Measurements from ENCODE around the gene C7orf25.

The C7orf25 gene

GRCh38 chr7:42911454-42912447 is at the start of gene C7orf25:
Gene C7orf25 (minus strand): TSS chr7:42912070. CDS start chr7:42910900, 1,170 bp downstream.
- Histone ChIP-seq H3K36me3 (ENCODE audit: control insufficient read depth in 5 of 5, insufficient read depth in 5 of 5, low read length in 5 of 5) (peaks cover 4 to 11% (median 7%) of the 10 kb centered on the region in 5 donors), H3K9me3 (ENCODE audit: control insufficient read depth in 5 of 5, low read length in 5 of 5) (no peaks in the 10 kb centered on the region), H3K27me3 (ENCODE audit: control insufficient read depth in 5 of 5, insufficient read depth in 4 of 5, low read length in 5 of 5) (no peaks in the 10 kb centered on the region), H3K9ac (ENCODE audit: low read length in 5 of 5) (peak within 1 kb of the TSS; percentile 81 to 93 (median 83)), H3K4me1 (ENCODE audit: control insufficient read depth in 5 of 5, insufficient read depth in 5 of 5, low read length in 5 of 5) (peaks cover 2 to 37% (median 22%) of the 10 kb centered on the region in 5 donors), H3K27ac (ENCODE audit: low read depth, low read length) (peak within 1 kb of the TSS; percentile 55), H3K4me3 (ENCODE audit: low read depth in 1 of 5, low read length in 5 of 5) (peak within 1 kb of the TSS; percentile 74 to 91 (median 81))

GRCh38 chr7:42961170-42961569 is 49.3 kb upstream of the C7orf25 start:
- peaks cover 0 to 3% (median 0%) of the 10 kb centered on the region in 5 donors for H3K27me3 ChIP-seq (ENCODE audit: control insufficient read depth in 5 of 5, insufficient read depth in 4 of 5, low read length in 5 of 5)
- H3K27ac ChIP-seq (ENCODE audit: low read depth, low read length): no peak overlapping the region
- no peak overlapping the region for H3K4me3 ChIP-seq (ENCODE audit: low read depth in 1 of 5, low read length in 5 of 5)
- no peaks in the 10 kb centered on the region for H3K36me3 ChIP-seq (ENCODE audit: control insufficient read depth in 5 of 5, insufficient read depth in 5 of 5, low read length in 5 of 5)
- no peaks in the 10 kb centered on the region for H3K9me3 ChIP-seq (ENCODE audit: control insufficient read depth in 5 of 5, low read length in 5 of 5)
- no peak overlapping the region for H3K9ac ChIP-seq (ENCODE audit: low read length in 5 of 5)
- H3K4me1 ChIP-seq (ENCODE audit: control insufficient read depth in 5 of 5, insufficient read depth in 5 of 5, low read length in 5 of 5): no peaks in the 10 kb centered on the region

- H3K4me1 ChIP-seq (ENCODE audit: control insufficient read depth in 5 of 5, insufficient read depth in 5 of 5, low read length in 5 of 5): no peaks in the 10 kb centered on the region
- no peaks in the 10 kb centered on the region for H3K9me3 ChIP-seq (ENCODE audit: control insufficient read depth in 5 of 5, low read length in 5 of 5)
- H3K27me3 ChIP-seq (ENCODE audit: control insufficient read depth in 5 of 5, insufficient read depth in 4 of 5, low read length in 5 of 5): peaks cover 0 to 3% (median 0%) of the 10 kb centered on the region in 5 donors
- no peaks in the 10 kb centered on the region for H3K36me3 ChIP-seq (ENCODE audit: control insufficient read depth in 5 of 5, insufficient read depth in 5 of 5, low read length in 5 of 5)
- no peak overlapping the region for H3K27ac ChIP-seq (ENCODE audit: low read depth, low read length)
- H3K4me3 ChIP-seq (ENCODE audit: low read depth in 1 of 5, low read length in 5 of 5): no peak overlapping the region
- H3K9ac ChIP-seq (ENCODE audit: low read length in 5 of 5): no peak overlapping the region
Measured at GRCh38 chr7:42960762-42961161, 48.9 kb upstream of the C7orf25 start.

- H3K27me3 ChIP-seq (ENCODE audit: control insufficient read depth in 5 of 5, insufficient read depth in 4 of 5, low read length in 5 of 5): peaks cover 0 to 3% (median 0%) of the 10 kb centered on the region in 5 donors
Measured at GRCh38 chr7:42959549-42959948, 47.7 kb upstream of the C7orf25 start.

GRCh38 chr7:42956062-42956461 is 44.2 kb upstream of the C7orf25 start:
- Histone ChIP-seq H3K9me3 (ENCODE audit: control insufficient read depth in 5 of 5, low read length in 5 of 5) (no peaks in the 10 kb centered on the region), H3K9ac (ENCODE audit: low read length in 5 of 5) (no peak overlapping the region), H3K36me3 (ENCODE audit: control insufficient read depth in 5 of 5, insufficient read depth in 5 of 5, low read length in 5 of 5) (no peaks in the 10 kb centered on the region), H3K4me1 (ENCODE audit: control insufficient read depth in 5 of 5, insufficient read depth in 5 of 5, low read length in 5 of 5) (no peaks in the 10 kb centered on the region), H3K27ac (ENCODE audit: low read depth, low read length) (no peak overlapping the region), H3K27me3 (ENCODE audit: control insufficient read depth in 5 of 5, insufficient read depth in 4 of 5, low read length in 5 of 5) (peaks cover 0 to 3% (median 0%) of the 10 kb centered on the region in 5 donors), H3K4me3 (ENCODE audit: low read depth in 1 of 5, low read length in 5 of 5) (no peak overlapping the region)

More at GRCh38 chr7:42959549-42959948, 47.7 kb upstream of the C7orf25 start:
- H3K27ac ChIP-seq (ENCODE audit: low read depth, low read length): no peak overlapping the region
- H3K36me3 ChIP-seq (ENCODE audit: control insufficient read depth in 5 of 5, insufficient read depth in 5 of 5, low read length in 5 of 5): no peaks in the 10 kb centered on the region
- H3K9me3 ChIP-seq (ENCODE audit: control insufficient read depth in 5 of 5, low read length in 5 of 5): no peaks in the 10 kb centered on the region
- no peaks in the 10 kb centered on the region for H3K4me1 ChIP-seq (ENCODE audit: control insufficient read depth in 5 of 5, insufficient read depth in 5 of 5, low read length in 5 of 5)
- no peak overlapping the region for H3K4me3 ChIP-seq (ENCODE audit: low read depth in 1 of 5, low read length in 5 of 5)
- H3K9ac ChIP-seq (ENCODE audit: low read length in 5 of 5): no peak overlapping the region

GRCh38 chr7:42953994-42954393 is 42.1 kb upstream of the C7orf25 start:
- Histone ChIP-seq H3K9me3 (ENCODE audit: control insufficient read depth in 5 of 5, low read length in 5 of 5) (no peaks in the 10 kb centered on the region), H3K4me3 (ENCODE audit: low read depth in 1 of 5, low read length in 5 of 5) (no peak overlapping the region), H3K9ac (ENCODE audit: low read length in 5 of 5) (no peak overlapping the region), H3K36me3 (ENCODE audit: control insufficient read depth in 5 of 5, insufficient read depth in 5 of 5, low read length in 5 of 5) (no peaks in the 10 kb centered on the region), H3K4me1 (ENCODE audit: control insufficient read depth in 5 of 5, insufficient read depth in 5 of 5, low read length in 5 of 5) (no peaks in the 10 kb centered on the region), H3K27ac (ENCODE audit: low read depth, low read length) (no peak overlapping the region), H3K27me3 (ENCODE audit: control insufficient read depth in 5 of 5, insufficient read depth in 4 of 5, low read length in 5 of 5) (no peaks in the 10 kb centered on the region)

- no peak overlapping the region for H3K27ac ChIP-seq (ENCODE audit: low read depth, low read length)
- H3K36me3 ChIP-seq (ENCODE audit: control insufficient read depth in 5 of 5, insufficient read depth in 5 of 5, low read length in 5 of 5): no peaks in the 10 kb centered on the region
- no peak overlapping the region for H3K4me3 ChIP-seq (ENCODE audit: low read depth in 1 of 5, low read length in 5 of 5)
- H3K9ac ChIP-seq (ENCODE audit: low read length in 5 of 5): no peak overlapping the region
- no peaks in the 10 kb centered on the region for H3K4me1 ChIP-seq (ENCODE audit: control insufficient read depth in 5 of 5, insufficient read depth in 5 of 5, low read length in 5 of 5)
- no peaks in the 10 kb centered on the region for H3K9me3 ChIP-seq (ENCODE audit: control insufficient read depth in 5 of 5, low read length in 5 of 5)
- H3K27me3 ChIP-seq (ENCODE audit: control insufficient read depth in 5 of 5, insufficient read depth in 4 of 5, low read length in 5 of 5): no peaks in the 10 kb centered on the region
Measured at GRCh38 chr7:42952328-42952727, 40.5 kb upstream of the C7orf25 start.

- Histone ChIP-seq H3K4me3 (ENCODE audit: low read depth in 1 of 5, low read length in 5 of 5) (no peak overlapping the region), H3K9ac (ENCODE audit: low read length in 5 of 5) (no peak overlapping the region), H3K27ac (ENCODE audit: low read depth, low read length) (no peak overlapping the region), H3K4me1 (ENCODE audit: control insufficient read depth in 5 of 5, insufficient read depth in 5 of 5, low read length in 5 of 5) (no peaks in the 10 kb centered on the region), H3K36me3 (ENCODE audit: control insufficient read depth in 5 of 5, insufficient read depth in 5 of 5, low read length in 5 of 5) (no peaks in the 10 kb centered on the region), H3K27me3 (ENCODE audit: control insufficient read depth in 5 of 5, insufficient read depth in 4 of 5, low read length in 5 of 5) (no peaks in the 10 kb centered on the region), H3K9me3 (ENCODE audit: control insufficient read depth in 5 of 5, low read length in 5 of 5) (no peaks in the 10 kb centered on the region)
Measured at GRCh38 chr7:42950417-42950816, 38.5 kb upstream of the C7orf25 start.

GRCh38 chr7:42947521-42947920 is 35.7 kb upstream of the C7orf25 start:
- Histone ChIP-seq H3K4me1 (ENCODE audit: control insufficient read depth in 5 of 5, insufficient read depth in 5 of 5, low read length in 5 of 5) (no peaks in the 10 kb centered on the region), H3K27ac (ENCODE audit: low read depth, low read length) (no peak overlapping the region)

GRCh38 chr7:42946627-42946950 is 34.7 kb upstream of the C7orf25 start:
- no peaks in the 10 kb centered on the region for H3K27me3 ChIP-seq (ENCODE audit: control insufficient read depth in 5 of 5, insufficient read depth in 4 of 5, low read length in 5 of 5)
- no peaks in the 10 kb centered on the region for H3K9me3 ChIP-seq (ENCODE audit: control insufficient read depth in 5 of 5, low read length in 5 of 5)
- H3K36me3 ChIP-seq (ENCODE audit: control insufficient read depth in 5 of 5, insufficient read depth in 5 of 5, low read length in 5 of 5): no peaks in the 10 kb centered on the region
- no peak overlapping the region for H3K9ac ChIP-seq (ENCODE audit: low read length in 5 of 5)
- no peaks in the 10 kb centered on the region for H3K4me1 ChIP-seq (ENCODE audit: control insufficient read depth in 5 of 5, insufficient read depth in 5 of 5, low read length in 5 of 5)
- H3K4me3 ChIP-seq (ENCODE audit: low read depth in 1 of 5, low read length in 5 of 5): no peak overlapping the region
- H3K27ac ChIP-seq (ENCODE audit: low read depth, low read length): no peak overlapping the region

More at GRCh38 chr7:42947521-42947920, 35.7 kb upstream of the C7orf25 start:
- no peaks in the 10 kb centered on the region for H3K36me3 ChIP-seq (ENCODE audit: control insufficient read depth in 5 of 5, insufficient read depth in 5 of 5, low read length in 5 of 5)
- H3K4me3 ChIP-seq (ENCODE audit: low read depth in 1 of 5, low read length in 5 of 5): no peak overlapping the region
- no peaks in the 10 kb centered on the region for H3K27me3 ChIP-seq (ENCODE audit: control insufficient read depth in 5 of 5, insufficient read depth in 4 of 5, low read length in 5 of 5)
- H3K9ac ChIP-seq (ENCODE audit: low read length in 5 of 5): no peak overlapping the region
- no peaks in the 10 kb centered on the region for H3K9me3 ChIP-seq (ENCODE audit: control insufficient read depth in 5 of 5, low read length in 5 of 5)

Data from subcutaneous abdominal adipose tissue (tissue), 5 donors.